ENCODE results near the gene MACROH2A1.

DNA sequence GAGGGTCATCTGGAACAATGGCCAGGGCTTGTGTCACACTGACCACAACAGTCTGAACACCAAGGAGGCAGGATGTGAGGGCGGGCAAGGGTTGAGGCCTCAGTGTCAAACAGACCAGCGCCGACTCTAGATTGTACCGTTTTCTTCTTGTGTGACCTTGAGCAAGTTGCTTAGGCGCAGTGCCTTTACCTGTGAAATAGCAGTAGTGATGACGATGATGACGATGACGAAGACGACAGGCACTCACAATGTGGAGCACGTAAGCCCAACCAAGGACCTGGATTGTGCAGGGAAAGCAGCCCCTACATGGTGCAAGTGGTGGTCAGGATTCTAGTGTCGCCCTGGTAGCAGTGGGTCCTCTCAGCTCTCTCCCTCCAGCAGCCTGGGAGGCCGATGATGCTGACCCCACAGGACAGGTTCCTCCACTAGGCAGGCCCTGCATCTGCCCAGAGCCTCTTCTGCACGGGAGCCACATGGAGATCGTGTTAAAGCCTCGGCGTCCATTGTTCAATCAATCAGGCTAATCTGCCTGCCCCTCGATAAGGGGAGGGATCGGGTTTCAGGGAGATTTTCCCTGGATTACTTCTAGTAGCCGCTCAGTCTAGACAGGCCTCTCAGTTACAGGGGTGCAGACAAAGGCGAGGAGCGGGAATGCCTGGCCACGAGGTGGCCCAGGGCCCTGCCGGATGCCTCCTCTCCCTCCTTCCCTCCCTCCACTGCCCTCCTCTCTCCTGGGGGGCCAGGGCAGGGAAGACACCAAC lies 91.7 kb downstream of the MACROH2A1 start:
- TF ChIP-seq, protein P1, sequence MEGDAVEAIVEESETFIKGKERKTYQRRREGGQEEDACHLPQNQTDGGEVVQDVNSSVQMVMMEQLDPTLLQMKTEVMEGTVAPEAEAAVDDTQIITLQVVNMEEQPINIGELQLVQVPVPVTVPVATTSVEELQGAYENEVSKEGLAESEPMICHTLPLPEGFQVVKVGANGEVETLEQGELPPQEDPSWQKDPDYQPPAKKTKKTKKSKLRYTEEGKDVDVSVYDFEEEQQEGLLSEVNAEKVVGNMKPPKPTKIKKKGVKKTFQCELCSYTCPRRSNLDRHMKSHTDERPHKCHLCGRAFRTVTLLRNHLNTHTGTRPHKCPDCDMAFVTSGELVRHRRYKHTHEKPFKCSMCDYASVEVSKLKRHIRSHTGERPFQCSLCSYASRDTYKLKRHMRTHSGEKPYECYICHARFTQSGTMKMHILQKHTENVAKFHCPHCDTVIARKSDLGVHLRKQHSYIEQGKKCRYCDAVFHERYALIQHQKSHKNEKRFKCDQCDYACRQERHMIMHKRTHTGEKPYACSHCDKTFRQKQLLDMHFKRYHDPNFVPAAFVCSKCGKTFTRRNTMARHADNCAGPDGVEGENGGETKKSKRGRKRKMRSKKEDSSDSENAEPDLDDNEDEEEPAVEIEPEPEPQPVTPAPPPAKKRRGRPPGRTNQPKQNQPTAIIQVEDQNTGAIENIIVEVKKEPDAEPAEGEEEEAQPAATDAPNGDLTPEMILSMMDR (IDR thresholded peaks at IDR 0.05) = no peak
- no peak for TF ChIP-seq EHMT2 (IDR thresholded peaks at IDR 0.05; ENCODE audit: low read depth)
- no peak for TF ChIP-seq EP300 (IDR thresholded peaks at IDR 0.05)
- no peak for TF ChIP-seq POLR2A (IDR thresholded peaks at IDR 0.05; ENCODE audit: low read length)
